SK-N-SH treated with all-trans-retinoic acid at 6 μM for 48 hours (cell line): ENCODE measurements around the gene RPS6KA1.

Experiments used
- ATAC-seq: fragments of 200-7000 bp; cut with Tn5 transposase; 3 replicates; pipeline ENCODE4 v1.9.1; 2020; ENCODE audit warnings: mild to moderate bottlenecking, moderate library complexity
- ARNTL ChIP-seq: fragments of 450-650 bp; formaldehyde crosslinking; IDR thresholded peaks from 2 replicates; pipeline ENCODE4 v1.5.0; 2020; ENCODE audit warnings: low read depth, mild to moderate bottlenecking, moderate library complexity, borderline replicate concordance
- BACH2 ChIP-seq: fragments of 250-450 bp; sonication (Bioruptor Pico); IDR thresholded peaks from 2 replicates; pipeline ENCODE4 v1.9.0; 2021; ENCODE audit warnings: mild to moderate bottlenecking, borderline replicate concordance
- CREB5 ChIP-seq: fragments of 250-450 bp; sonication (Bioruptor Pico); IDR thresholded peaks from 2 replicates; pipeline ENCODE4 v1.5.1; 2020; ENCODE audit warnings: low read depth, mild to moderate bottlenecking, moderate library complexity
- CSDC2 ChIP-seq: fragments of 250-450 bp; sonication (Bioruptor Pico); IDR thresholded peaks from 2 replicates; pipeline ENCODE4 v1.5.0; 2020; ENCODE audit warnings: mild to moderate bottlenecking, moderate library complexity
- CSRNP3 ChIP-seq: fragments of 250-450 bp; sonication (Bioruptor Pico); IDR thresholded peaks from 2 replicates; pipeline ENCODE4 v1.5.1; 2021; ENCODE audit warnings: mild to moderate bottlenecking, moderate library complexity
- GLIS3 ChIP-seq: fragments of 250-450 bp; sonication (Bioruptor Pico); IDR thresholded peaks from 2 replicates; pipeline ENCODE4 v1.5.0; 2020; ENCODE audit warnings: mild to moderate bottlenecking, moderate library complexity
- ISL1 ChIP-seq: fragments of 250-450 bp; sonication (Bioruptor Pico); IDR thresholded peaks from 2 replicates; pipeline ENCODE4 v2.1.2; 2022; ENCODE audit warnings: mild to moderate bottlenecking, moderate library complexity
- OSR1 ChIP-seq: fragments of 250-450 bp; sonication (Bioruptor Pico); IDR thresholded peaks from 2 replicates; pipeline ENCODE4 v1.8.0; 2022; ENCODE audit warnings: moderate library complexity, mild to moderate bottlenecking, inconsistent platforms
- PATZ1 ChIP-seq: fragments of 250-450 bp; sonication (Bioruptor Pico); IDR thresholded peaks from 2 replicates; pipeline ENCODE4 v1.8.0; 2020; ENCODE audit warnings: mild to moderate bottlenecking, moderate library complexity, borderline replicate concordance
- POU6F1 ChIP-seq: fragments of 250-450 bp; sonication (Bioruptor Pico); IDR thresholded peaks from 2 replicates; pipeline ENCODE4 v1.8.0; 2021; ENCODE audit warnings: low read depth, mild to moderate bottlenecking, moderate library complexity, borderline replicate concordance
- PPARA ChIP-seq: fragments of 250-450 bp; sonication (Bioruptor Pico); IDR thresholded peaks from 2 replicates; pipeline ENCODE4 v1.5.0; 2020; ENCODE audit warnings: mild to moderate bottlenecking, borderline replicate concordance
- SNAI2 ChIP-seq: fragments of 250-450 bp; sonication (Bioruptor Pico); IDR thresholded peaks from 2 replicates; pipeline ENCODE4 v1.5.0; 2020; ENCODE audit warnings: mild to moderate bottlenecking, moderate library complexity
- TCF4 ChIP-seq: fragments of 250-450 bp; sonication (Bioruptor Pico); IDR thresholded peaks from 2 replicates; pipeline ENCODE4 v1.8.0; 2021; ENCODE audit warnings: mild to moderate bottlenecking, moderate library complexity, borderline replicate concordance
- TSHZ2 ChIP-seq: fragments of 250-450 bp; sonication (Bioruptor Pico); IDR thresholded peaks from 2 replicates; pipeline ENCODE4 v1.5.0; 2020; ENCODE audit warnings: mild to moderate bottlenecking, moderate library complexity
- ZC3H10 ChIP-seq: fragments of 250-450 bp; sonication (Bioruptor Pico); IDR thresholded peaks from 2 replicates; pipeline ENCODE4 v1.5.1; 2021; ENCODE audit warnings: mild to moderate bottlenecking, moderate library complexity
- ZFP3 ChIP-seq: fragments of 250-450 bp; sonication (Bioruptor Pico); IDR thresholded peaks from 2 replicates; pipeline ENCODE4 v1.5.0; 2020; ENCODE audit warnings: mild to moderate bottlenecking, moderate library complexity
- ZNF565 ChIP-seq: fragments of 450-650 bp; formaldehyde crosslinking; conservative IDR thresholded peaks from 2 replicates; pipeline ENCODE4 v1.5.0; 2020; ENCODE audit warnings: low read depth, mild to moderate bottlenecking, moderate library complexity
- ZNF70 ChIP-seq: fragments of 450-650 bp; formaldehyde crosslinking; IDR thresholded peaks from 2 replicates; pipeline ENCODE4 v1.5.0; 2020; ENCODE audit warnings: mild to moderate bottlenecking, moderate library complexity
- ZNF8 ChIP-seq: fragments of 450-650 bp; formaldehyde crosslinking; IDR thresholded peaks from 2 replicates; pipeline ENCODE4 v1.5.0; 2020; ENCODE audit warnings: mild to moderate bottlenecking, moderate library complexity

The RPS6KA1 gene

GRCh38 chr1:26540351-26540750, 10.8 kb downstream of the RPS6KA1 start (continued):
- TF ChIP-seq CSRNP3 (CRISPR knock-in tag) (no peak), ZNF8 (CRISPR knock-in tag) (no peak), ZNF70 (CRISPR knock-in tag) (no peak), GLIS3 (CRISPR knock-in tag) (no peak), OSR1 (CRISPR knock-in tag) (no peak), POU6F1 (no peak), BACH2 (CRISPR knock-in tag) (no peak)
- TF ChIP-seq, all 23 proteins: peak for 0

GRCh38 chr1:26541431-26541815, 11.9 kb downstream of the RPS6KA1 start:
- TF ChIP-seq PPARA (CRISPR knock-in tag), result no peak
- TF ChIP-seq PATZ1 (CRISPR knock-in tag), result no peak
- no peak for TF ChIP-seq TSHZ2 (CRISPR knock-in tag)
- no peak for TF ChIP-seq ARNTL (CRISPR knock-in tag)
- no peak for TF ChIP-seq ZFP3 (CRISPR knock-in tag)
- TF ChIP-seq ISL1, result no peak
- TF ChIP-seq ZNF8 (CRISPR knock-in tag), result no peak
- no peak for TF ChIP-seq POU6F1
- no peak for TF ChIP-seq TCF4 (CRISPR knock-in tag)
- no peak for TF ChIP-seq ZC3H10
- ATAC-seq, result no peak

GRCh38 chr1:26541816-26542711, 12.5 kb downstream of the RPS6KA1 start:
- TF ChIP-seq TCF4 (CRISPR knock-in tag), result no peak
- no peak for TF ChIP-seq CREB5 (CRISPR knock-in tag)
- no peak for TF ChIP-seq ZFP3 (CRISPR knock-in tag)
- no peak for TF ChIP-seq POU6F1
- TF ChIP-seq PPARA (CRISPR knock-in tag), result no peak
- TF ChIP-seq ZNF565 (CRISPR knock-in tag), result no peak
- TF ChIP-seq ARNTL (CRISPR knock-in tag), result no peak
- no peak for TF ChIP-seq ZC3H10
- TF ChIP-seq SNAI2 (CRISPR knock-in tag), result no peak
- no peak for TF ChIP-seq CSRNP3 (CRISPR knock-in tag)
- TF ChIP-seq CSDC2 (CRISPR knock-in tag), result no peak

More at GRCh38 chr1:26541816-26542711, 12.5 kb downstream of the RPS6KA1 start:
- ATAC-seq, result peak; percentile 57
